ENCODE measurements around the gene NDUFS1.

Gene NDUFS1

DNA sequence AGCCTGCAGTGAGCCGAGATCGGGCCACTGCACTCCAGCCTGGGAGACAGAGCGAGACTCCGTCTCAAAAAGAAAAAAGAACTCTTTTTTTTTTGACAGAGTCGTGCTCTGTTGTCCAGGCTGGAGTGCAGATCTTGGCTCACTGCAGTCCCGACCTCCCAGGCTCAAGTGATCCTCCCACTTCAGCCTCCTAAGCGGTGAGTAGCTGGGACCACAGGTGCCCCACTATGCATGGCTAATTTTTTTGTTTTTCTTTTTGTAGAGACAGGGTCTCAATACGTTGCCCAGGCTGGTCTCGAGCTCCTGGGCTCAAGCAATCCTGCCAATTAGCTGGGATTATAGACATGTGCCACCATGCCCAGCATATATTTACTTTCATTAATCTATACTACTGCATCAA, 60.8 kb downstream of the NDUFS1 start:
- no peak for DNase-seq
- WGBS (ENCODE audit: extremely low coverage, insufficient coverage, insufficient read length): no CpG with 5 or more reads among the region's 9 CpGs
- Histone ChIP-seq H3K9ac (ENCODE audit: low read length) (no peak overlapping the region), H3K14ac (ENCODE audit: low read length) (no peak overlapping the region), H4K91ac (ENCODE audit: low read depth, low read length) (no peak overlapping the region), H3K27ac (ENCODE audit: low read depth, low read length) (no peak overlapping the region), H3K36me3 (ENCODE audit: control insufficient read depth in 1 of 2, insufficient read depth in 2 of 2, low read length in 2 of 2) (no peaks in the 10 kb centered on the region), H3K4me3 (ENCODE audit: low read depth, low read length) (no peak overlapping the region), H2BK5ac (ENCODE audit: low read depth, low read length, poor library complexity) (no peak overlapping the region), H3K4me2 (ENCODE audit: low read length) (no peak overlapping the region), H3K9me3 (ENCODE audit: insufficient read depth, low read depth, low read length) (no peaks in the 10 kb centered on the region), H3K79me2 (ENCODE audit: control insufficient read depth, insufficient read depth, low read length, poor library complexity) (no peaks in the 10 kb centered on the region), H2BK120ac (ENCODE audit: insufficient read depth, low read length, poor library complexity) (no peak overlapping the region), H3K4ac (ENCODE audit: low read depth, low read length) (no peak overlapping the region), H4K8ac (ENCODE audit: low read depth, low read length) (no peak overlapping the region), H4K12ac (ENCODE audit: low read depth, low read length) (no peak overlapping the region), H3K18ac (ENCODE audit: low read length) (no peak overlapping the region), H3K4me1 (ENCODE audit: control insufficient read depth in 1 of 2, insufficient read depth in 2 of 2, low read length in 2 of 2) (no peaks in the 10 kb centered on the region), H3K27me3 (ENCODE audit: insufficient read depth, low read length) (no peaks in the 10 kb centered on the region), H3K23ac (ENCODE audit: low read length) (no peak overlapping the region), H2AK5ac (ENCODE audit: low read length) (no peak overlapping the region), H2BK12ac (ENCODE audit: low read length) (no peak overlapping the region), H2AFZ (ENCODE audit: insufficient read depth, low read length, poor library complexity) (no peak overlapping the region), H3K79me1 (ENCODE audit: low read length) (no peaks in the 10 kb centered on the region)

DNA sequence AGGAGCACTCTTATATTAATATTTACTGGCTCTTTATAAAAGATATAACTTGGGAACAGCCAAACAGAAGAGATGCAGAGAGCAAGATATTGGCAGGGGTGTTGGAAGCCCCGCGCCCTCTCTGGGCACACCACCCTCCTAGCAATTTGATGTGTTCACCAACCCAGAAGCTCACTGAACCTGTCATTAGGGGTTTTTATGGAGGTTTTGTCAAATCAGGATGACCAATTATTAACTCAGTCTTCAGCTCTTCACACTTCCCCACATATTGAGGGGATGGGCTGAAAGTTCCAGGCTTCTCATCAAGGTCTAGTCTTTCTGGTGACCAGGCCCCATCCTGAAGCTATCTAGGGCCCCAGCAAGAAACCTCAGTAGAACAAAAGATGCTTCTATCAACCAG, 62.4 kb downstream of the NDUFS1 start:
- no peak overlapping the region for H2BK5ac ChIP-seq (ENCODE audit: low read depth, low read length, poor library complexity)
- no peaks in the 10 kb centered on the region for H3K79me2 ChIP-seq (ENCODE audit: control insufficient read depth, insufficient read depth, low read length, poor library complexity)
- H3K36me3 ChIP-seq (ENCODE audit: control insufficient read depth in 1 of 2, insufficient read depth in 2 of 2, low read length in 2 of 2): no peaks in the 10 kb centered on the region
- no peak overlapping the region for H2BK12ac ChIP-seq (ENCODE audit: low read length)
- no peak overlapping the region for H3K4me3 ChIP-seq (ENCODE audit: low read depth, low read length)
- H3K9me3 ChIP-seq (ENCODE audit: insufficient read depth, low read depth, low read length): no peaks in the 10 kb centered on the region
- H3K14ac ChIP-seq (ENCODE audit: low read length): no peak overlapping the region
- no peak overlapping the region for H3K9ac ChIP-seq (ENCODE audit: low read length)
- no peak overlapping the region for H3K4ac ChIP-seq (ENCODE audit: low read depth, low read length)
- no peak overlapping the region for H2AFZ ChIP-seq (ENCODE audit: insufficient read depth, low read length, poor library complexity)
- H3K27ac ChIP-seq (ENCODE audit: low read depth, low read length): no peak overlapping the region
- no peak overlapping the region for H3K4me2 ChIP-seq (ENCODE audit: low read length)
- H3K27me3 ChIP-seq (ENCODE audit: insufficient read depth, low read length): no peaks in the 10 kb centered on the region
- no peak overlapping the region for H3K23ac ChIP-seq (ENCODE audit: low read length)
- H4K91ac ChIP-seq (ENCODE audit: low read depth, low read length): no peak overlapping the region
- no peak overlapping the region for H4K8ac ChIP-seq (ENCODE audit: low read depth, low read length)
- H4K12ac ChIP-seq (ENCODE audit: low read depth, low read length): no peak overlapping the region
- WGBS (ENCODE audit: extremely low coverage, insufficient coverage, insufficient read length): no CpG with 5 or more reads among the region's 2 CpGs
- H3K18ac ChIP-seq (ENCODE audit: low read length): no peak overlapping the region
- DNase-seq: no peak
- no peaks in the 10 kb centered on the region for H3K79me1 ChIP-seq (ENCODE audit: low read length)
- H2BK120ac ChIP-seq (ENCODE audit: insufficient read depth, low read length, poor library complexity): no peak overlapping the region
- H2AK5ac ChIP-seq (ENCODE audit: low read length): no peak overlapping the region
- no peaks in the 10 kb centered on the region for H3K4me1 ChIP-seq (ENCODE audit: control insufficient read depth in 1 of 2, insufficient read depth in 2 of 2, low read length in 2 of 2)

DNA sequence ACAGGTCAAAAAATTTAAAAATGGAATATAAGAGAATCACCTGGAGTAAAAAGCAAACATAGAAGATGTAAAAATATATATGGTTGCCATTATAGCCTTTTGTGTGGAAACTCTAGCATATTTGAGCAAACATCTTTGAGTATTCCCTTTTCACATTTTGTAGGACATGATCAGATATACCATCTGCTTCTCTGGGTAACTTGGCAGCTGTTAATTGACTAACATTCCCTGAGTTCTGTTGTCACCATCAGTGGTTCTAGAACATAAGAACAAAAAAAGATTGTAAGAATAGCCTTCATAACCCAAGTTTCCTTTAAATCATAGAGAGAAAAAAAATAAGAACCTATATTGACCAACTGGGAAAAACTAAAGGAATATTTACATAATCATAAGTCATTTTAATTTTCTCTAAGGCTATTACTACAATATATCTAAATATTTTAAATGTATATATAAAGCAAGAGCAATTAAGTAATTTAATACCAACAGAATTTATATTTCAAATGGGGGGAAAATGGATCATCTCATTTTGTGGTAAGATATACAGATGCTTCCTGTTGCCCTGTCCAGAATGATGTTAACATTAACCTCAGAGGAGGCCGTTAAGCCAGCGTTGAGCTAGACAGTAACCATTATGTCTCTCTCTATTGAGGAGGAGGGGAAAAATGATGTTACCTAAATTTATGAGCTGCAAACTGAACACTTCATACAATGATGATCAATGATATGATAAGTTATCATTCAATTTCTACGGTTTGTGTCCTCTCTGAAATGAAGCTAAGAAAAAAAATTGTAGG, 63.5 kb downstream of the NDUFS1 start:
- no peak overlapping the region for H2BK12ac ChIP-seq (ENCODE audit: low read length)
- no peak overlapping the region for H2AFZ ChIP-seq (ENCODE audit: insufficient read depth, low read length, poor library complexity)
- H3K79me2 ChIP-seq (ENCODE audit: control insufficient read depth, insufficient read depth, low read length, poor library complexity): no peaks in the 10 kb centered on the region
- no peak overlapping the region for H3K4me2 ChIP-seq (ENCODE audit: low read length)
- no peak overlapping the region for H4K12ac ChIP-seq (ENCODE audit: low read depth, low read length)
- no peak for DNase-seq
- no peak overlapping the region for H2BK5ac ChIP-seq (ENCODE audit: low read depth, low read length, poor library complexity)
- H3K36me3 ChIP-seq (ENCODE audit: control insufficient read depth in 1 of 2, insufficient read depth in 2 of 2, low read length in 2 of 2): no peaks in the 10 kb centered on the region
- H3K18ac ChIP-seq (ENCODE audit: low read length): no peak overlapping the region
- H3K23ac ChIP-seq (ENCODE audit: low read length): no peak overlapping the region
- H3K4me3 ChIP-seq (ENCODE audit: low read depth, low read length): no peak overlapping the region
- H3K14ac ChIP-seq (ENCODE audit: low read length): no peak overlapping the region
- H3K27me3 ChIP-seq (ENCODE audit: insufficient read depth, low read length): no peaks in the 10 kb centered on the region
- H3K79me1 ChIP-seq (ENCODE audit: low read length): no peaks in the 10 kb centered on the region
- H4K91ac ChIP-seq (ENCODE audit: low read depth, low read length): no peak overlapping the region
- H3K9me3 ChIP-seq (ENCODE audit: insufficient read depth, low read depth, low read length): no peaks in the 10 kb centered on the region
- H2BK120ac ChIP-seq (ENCODE audit: insufficient read depth, low read length, poor library complexity): no peak overlapping the region
- no CpG with 5 or more reads among the region's 3 CpGs for WGBS (ENCODE audit: extremely low coverage, insufficient coverage, insufficient read length)
- no peaks in the 10 kb centered on the region for H3K4me1 ChIP-seq (ENCODE audit: control insufficient read depth in 1 of 2, insufficient read depth in 2 of 2, low read length in 2 of 2)
- no peak overlapping the region for H4K8ac ChIP-seq (ENCODE audit: low read depth, low read length)
- no peak overlapping the region for H3K9ac ChIP-seq (ENCODE audit: low read length)
- H2AK5ac ChIP-seq (ENCODE audit: low read length): no peak overlapping the region
- no peak overlapping the region for H3K27ac ChIP-seq (ENCODE audit: low read depth, low read length)
- no peak overlapping the region for H3K4ac ChIP-seq (ENCODE audit: low read depth, low read length)

DNA sequence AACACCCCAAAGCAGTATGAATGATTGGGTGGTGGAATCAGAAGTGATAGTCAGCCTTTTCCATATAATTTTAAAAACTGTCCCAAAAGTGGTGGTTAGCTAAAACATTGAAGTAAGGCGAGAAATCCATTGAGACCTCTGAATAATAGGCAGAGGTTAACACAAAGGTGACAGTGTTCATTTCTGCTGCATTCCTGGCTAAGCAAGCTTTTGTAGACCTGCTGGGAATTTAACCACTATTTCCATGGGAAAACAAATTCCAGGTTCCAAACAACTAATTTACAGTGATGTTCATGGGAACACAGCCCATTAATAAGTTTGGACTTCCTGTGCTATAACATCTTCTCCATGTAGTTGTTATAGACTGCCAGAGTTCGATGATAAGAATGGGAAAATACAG, 66.9 kb downstream of the NDUFS1 start:
- H3K27me3 ChIP-seq (ENCODE audit: insufficient read depth, low read length): no peaks in the 10 kb centered on the region
- H3K79me2 ChIP-seq (ENCODE audit: control insufficient read depth, insufficient read depth, low read length, poor library complexity): no peaks in the 10 kb centered on the region
- no peak overlapping the region for H3K4ac ChIP-seq (ENCODE audit: low read depth, low read length)
- H2BK5ac ChIP-seq (ENCODE audit: low read depth, low read length, poor library complexity): no peak overlapping the region
- no peak overlapping the region for H4K12ac ChIP-seq (ENCODE audit: low read depth, low read length)
- no peak overlapping the region for H3K4me2 ChIP-seq (ENCODE audit: low read length)
- no peak overlapping the region for H3K27ac ChIP-seq (ENCODE audit: low read depth, low read length)
- H2BK12ac ChIP-seq (ENCODE audit: low read length): no peak overlapping the region
- no peak overlapping the region for H2BK120ac ChIP-seq (ENCODE audit: insufficient read depth, low read length, poor library complexity)
- no peak overlapping the region for H3K4me3 ChIP-seq (ENCODE audit: low read depth, low read length)
- no peak overlapping the region for H3K14ac ChIP-seq (ENCODE audit: low read length)
- H2AFZ ChIP-seq (ENCODE audit: insufficient read depth, low read length, poor library complexity): no peak overlapping the region
- no peak overlapping the region for H3K18ac ChIP-seq (ENCODE audit: low read length)
- WGBS (ENCODE audit: extremely low coverage, insufficient coverage, insufficient read length): no CpG with 5 or more reads among the region's 2 CpGs
- no peaks in the 10 kb centered on the region for H3K9me3 ChIP-seq (ENCODE audit: insufficient read depth, low read depth, low read length)
- no peak overlapping the region for H2AK5ac ChIP-seq (ENCODE audit: low read length)
- no peaks in the 10 kb centered on the region for H3K4me1 ChIP-seq (ENCODE audit: control insufficient read depth in 1 of 2, insufficient read depth in 2 of 2, low read length in 2 of 2)
- H3K79me1 ChIP-seq (ENCODE audit: low read length): no peaks in the 10 kb centered on the region
- H4K91ac ChIP-seq (ENCODE audit: low read depth, low read length): no peak overlapping the region
- H3K36me3 ChIP-seq (ENCODE audit: control insufficient read depth in 1 of 2, insufficient read depth in 2 of 2, low read length in 2 of 2): no peaks in the 10 kb centered on the region
- H4K8ac ChIP-seq (ENCODE audit: low read depth, low read length): no peak overlapping the region
- no peak overlapping the region for H3K9ac ChIP-seq (ENCODE audit: low read length)
- H3K23ac ChIP-seq (ENCODE audit: low read length): no peak overlapping the region
- no peak for DNase-seq

Data from trophoblast cell (in vitro differentiated cells and primary cell).